Sigmoid colon (tissue), 4 donors: ENCODE data around the gene MAP4.
A peak's percentile ranks its signal among the peaks of the same experiment; 100 is the strongest.

Source experiments
- EP300 ChIP-seq, 4 donors: sonication (generic); formaldehyde crosslinking; IDR thresholded peaks; one replicate each; pipeline ENCODE4 v1.6.1; 2017; ENCODE audit warnings: antibody characterized with exemption in 4 of 4
- TF ChIP-seq, protein P1 (sequence below), 4 experiments: fragments of 450-650 bp in 3 of 4; fragments of 200-600 bp in 1 of 4; IDR thresholded peaks; one replicate each; pipeline ENCODE4 v1.5.1; 2016 to 2019; ENCODE audit warnings: antibody characterized with exemption in 4 of 4, mild to moderate bottlenecking in 3 of 4, moderate library complexity in 2 of 4

DNA sequence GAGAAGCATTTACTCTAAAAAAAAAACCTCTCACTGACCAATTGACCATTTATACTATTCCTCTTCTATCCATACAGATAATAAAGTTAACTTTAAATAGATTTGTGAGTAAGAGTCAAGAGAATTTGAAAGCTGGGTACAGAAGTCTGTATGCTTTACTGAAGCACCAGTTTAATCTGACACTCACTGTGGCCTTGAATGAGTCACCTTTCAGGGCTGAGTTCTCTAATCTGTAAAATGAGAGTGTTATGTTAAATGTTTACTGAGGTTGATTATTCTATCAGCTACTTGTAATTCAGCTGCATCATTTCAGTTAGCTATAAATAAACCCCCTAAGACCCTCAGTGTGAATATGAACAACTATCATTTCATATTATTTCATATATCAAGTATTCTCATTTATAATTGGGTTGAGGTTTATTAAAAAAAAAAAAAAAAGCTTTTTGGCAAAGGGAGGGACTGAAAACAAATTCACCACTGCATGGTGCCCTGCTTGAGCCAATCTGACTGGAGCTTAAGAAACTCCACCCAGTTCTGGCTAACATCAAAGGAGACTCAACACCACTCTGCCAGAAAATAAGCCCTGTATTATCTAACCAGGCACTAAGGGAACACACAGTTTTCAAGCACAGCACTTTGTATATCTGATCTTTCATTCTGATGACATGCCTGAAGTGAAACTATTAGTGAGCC is 2.8 kb downstream of the MAP4 start:
- TF ChIP-seq, protein P1, sequence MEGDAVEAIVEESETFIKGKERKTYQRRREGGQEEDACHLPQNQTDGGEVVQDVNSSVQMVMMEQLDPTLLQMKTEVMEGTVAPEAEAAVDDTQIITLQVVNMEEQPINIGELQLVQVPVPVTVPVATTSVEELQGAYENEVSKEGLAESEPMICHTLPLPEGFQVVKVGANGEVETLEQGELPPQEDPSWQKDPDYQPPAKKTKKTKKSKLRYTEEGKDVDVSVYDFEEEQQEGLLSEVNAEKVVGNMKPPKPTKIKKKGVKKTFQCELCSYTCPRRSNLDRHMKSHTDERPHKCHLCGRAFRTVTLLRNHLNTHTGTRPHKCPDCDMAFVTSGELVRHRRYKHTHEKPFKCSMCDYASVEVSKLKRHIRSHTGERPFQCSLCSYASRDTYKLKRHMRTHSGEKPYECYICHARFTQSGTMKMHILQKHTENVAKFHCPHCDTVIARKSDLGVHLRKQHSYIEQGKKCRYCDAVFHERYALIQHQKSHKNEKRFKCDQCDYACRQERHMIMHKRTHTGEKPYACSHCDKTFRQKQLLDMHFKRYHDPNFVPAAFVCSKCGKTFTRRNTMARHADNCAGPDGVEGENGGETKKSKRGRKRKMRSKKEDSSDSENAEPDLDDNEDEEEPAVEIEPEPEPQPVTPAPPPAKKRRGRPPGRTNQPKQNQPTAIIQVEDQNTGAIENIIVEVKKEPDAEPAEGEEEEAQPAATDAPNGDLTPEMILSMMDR (IDR thresholded peaks at IDR 0.05) = no peak
- peak; percentile 32 to 89 (median 72) for TF ChIP-seq EP300 (IDR thresholded peaks at IDR 0.05)
